ENCODE results near the gene DRC3.

DRC3 gene

GRCh38 chr17:17970699-17971430 is 1.8 kb upstream of the DRC3 start:
- DNase-seq, result no peak

DNA sequence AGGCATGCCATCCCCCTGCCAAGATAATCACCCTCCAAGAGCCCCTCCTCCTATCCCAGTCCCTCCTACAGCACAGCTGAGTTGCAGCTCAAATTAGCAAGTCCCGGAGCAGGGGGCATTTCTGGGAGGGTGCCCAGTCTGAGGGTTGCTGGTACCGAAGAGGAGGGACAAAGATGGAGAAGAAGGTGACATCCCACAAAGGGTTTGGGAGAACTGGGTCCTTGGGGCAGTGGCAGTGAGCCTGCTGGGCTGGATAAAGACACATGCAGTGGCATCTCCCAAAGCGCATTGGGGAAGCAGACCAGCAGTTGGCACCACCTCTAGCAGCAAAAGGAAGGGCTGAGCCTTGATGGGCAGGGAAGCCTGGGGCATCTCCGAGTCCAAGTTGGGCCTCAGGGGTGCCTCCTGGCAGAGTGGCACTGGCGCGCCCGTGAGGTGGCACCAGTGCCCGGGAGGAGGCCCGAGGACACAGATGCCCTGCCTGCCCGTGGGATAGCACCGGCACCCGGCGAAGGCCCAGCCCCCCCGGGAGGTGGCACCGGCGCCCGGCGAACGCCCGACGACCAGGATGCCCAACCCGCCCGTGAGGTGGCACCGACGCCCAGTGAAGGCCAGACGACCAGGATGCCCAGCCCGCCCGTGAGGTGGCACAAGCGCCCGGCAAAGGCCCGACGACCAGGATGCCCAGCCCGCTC is 1.1 kb upstream of the DRC3 start:
- no peak for DNase-seq

DNA sequence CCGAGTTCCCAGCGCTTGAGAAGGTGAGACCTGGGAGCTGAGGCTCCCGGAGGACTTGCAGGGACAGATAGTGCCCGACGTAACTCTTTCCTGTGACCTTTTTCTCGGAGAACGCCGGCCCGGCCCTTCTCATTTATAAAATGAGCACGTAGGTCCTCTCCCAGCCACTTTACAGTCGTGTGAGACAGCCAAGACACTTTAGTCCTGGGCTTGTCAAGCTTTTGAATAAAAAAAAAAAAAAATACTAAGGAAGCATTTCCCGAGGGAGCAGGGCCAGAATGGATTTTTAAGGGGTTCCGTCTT is 241 bp downstream of the DRC3 start:
- DNase-seq, result no peak

GRCh38 chr17:17975436-17975835 is 2.8 kb downstream of the DRC3 start:
- DNase-seq, result no peak

GRCh38 chr17:17976931-17977570 is 4.4 kb downstream of the DRC3 start:
- no peak for DNase-seq

DNA sequence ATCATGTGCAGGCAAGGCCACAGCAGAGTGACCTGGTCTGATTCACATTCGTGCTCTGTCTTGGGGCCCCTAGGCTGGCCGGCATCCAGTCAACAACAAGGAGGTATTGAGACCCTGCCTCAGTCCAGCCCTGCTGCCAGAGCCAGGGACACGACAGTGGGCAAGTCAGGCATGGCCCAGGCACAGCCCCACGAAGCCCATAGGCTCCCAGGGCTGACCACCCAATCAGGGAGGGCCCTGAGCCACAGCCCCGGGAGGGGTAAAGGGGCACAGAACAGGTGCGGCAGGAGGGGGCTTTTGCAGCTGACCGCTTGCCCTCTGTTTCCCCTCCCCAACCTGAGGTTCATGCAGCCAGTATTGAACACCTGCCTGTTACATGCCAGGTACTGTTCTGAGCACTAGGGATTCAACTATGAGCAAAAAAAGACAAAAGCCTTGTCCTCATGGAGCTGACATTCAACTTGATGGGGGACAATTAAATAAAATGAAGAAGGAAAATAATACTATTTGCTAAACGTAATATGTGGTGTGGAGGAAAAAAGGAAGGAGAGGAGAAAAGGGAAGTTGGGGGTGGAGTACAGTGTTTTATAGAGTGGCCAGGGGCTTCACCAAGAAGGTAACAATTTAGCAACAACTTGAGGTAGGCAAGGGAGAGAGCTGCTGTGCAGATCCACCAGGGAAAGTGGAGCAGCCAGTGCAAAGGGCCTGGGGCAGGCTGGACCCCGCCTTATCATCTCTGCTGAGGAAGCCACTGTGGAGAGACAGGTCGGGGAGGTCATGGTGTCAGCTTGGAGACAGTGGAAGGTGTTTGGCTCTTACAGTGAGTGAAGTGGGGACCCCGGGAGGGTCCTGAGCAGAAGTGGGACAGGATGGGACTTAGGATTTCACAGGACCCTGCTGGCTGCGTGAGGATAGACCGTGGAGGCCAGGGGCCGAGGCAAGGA is 6.1 kb downstream of the DRC3 start:
- DNase-seq, result no peak

DNA sequence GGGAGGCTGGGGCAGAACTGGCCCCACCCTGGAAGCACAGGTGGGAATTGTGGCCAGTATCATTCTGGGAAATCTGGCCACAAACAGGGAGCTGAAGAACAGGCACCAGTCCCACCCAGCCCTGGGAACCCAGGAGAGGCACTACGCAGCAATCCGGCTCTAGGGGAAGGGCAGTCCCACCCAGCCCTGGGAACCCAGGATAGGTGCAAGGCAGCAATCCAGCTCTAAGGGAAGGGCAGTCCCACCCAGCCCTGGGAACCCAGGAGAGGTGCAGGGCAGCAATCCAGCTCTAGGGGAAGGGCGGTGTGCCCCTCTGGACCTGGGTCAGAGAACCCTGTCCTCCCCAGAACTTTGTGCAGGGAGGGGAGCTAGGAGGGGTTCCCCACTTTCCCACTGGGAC is 7.1 kb downstream of the DRC3 start:
- DNase-seq, result no peak

DNA sequence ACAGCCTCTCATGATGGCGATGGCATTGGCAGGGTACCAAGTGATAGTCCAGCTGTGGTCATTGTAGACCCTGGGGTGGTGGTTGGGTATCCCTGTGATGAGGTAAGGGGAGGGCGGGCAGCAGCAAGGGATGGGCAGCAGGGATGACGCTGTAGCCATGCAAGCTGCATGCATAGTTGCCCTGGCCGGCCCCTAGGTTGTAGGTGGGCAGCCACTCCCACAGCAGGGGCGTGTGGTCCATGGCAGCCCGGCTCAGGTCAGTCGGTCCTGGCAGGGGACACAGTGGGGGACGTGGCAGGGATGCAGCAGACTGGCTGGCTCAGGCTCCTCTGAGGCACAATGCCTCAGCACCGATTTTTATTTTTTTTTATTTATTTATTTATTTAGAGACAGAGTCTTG is 8.7 kb downstream of the DRC3 start:
- DNase-seq, result no peak

GRCh38 chr17:17982801-17983200 is 10.1 kb downstream of the DRC3 start:
- no peak for DNase-seq

- no peak for DNase-seq
Observed at GRCh38 chr17:17983376-17983775, 10.7 kb downstream of the DRC3 start.

- no peak for DNase-seq
Observed at GRCh38 chr17:17983776-17984175, 11.1 kb downstream of the DRC3 start.

GRCh38 chr17:17985153-17985552 is 12.5 kb downstream of the DRC3 start:
- no peak for DNase-seq

DNA sequence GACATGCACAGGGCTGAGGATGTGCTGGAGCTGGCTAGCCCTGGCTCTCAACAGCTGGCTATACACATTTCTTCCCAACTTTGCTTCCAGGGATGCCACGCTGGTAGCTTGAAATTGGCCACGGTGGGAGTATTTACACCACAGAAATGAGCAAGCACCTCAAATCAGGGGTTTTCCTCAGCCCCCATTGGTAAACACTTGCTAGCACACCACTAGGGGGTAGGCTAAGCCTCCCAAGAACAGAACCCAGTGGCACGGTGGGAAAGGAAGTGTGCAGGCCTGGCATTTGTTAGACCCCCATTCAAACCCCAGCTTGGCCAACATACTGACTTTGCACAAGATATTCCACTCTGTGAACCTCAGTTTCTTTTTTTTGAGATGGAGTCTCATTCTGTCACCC is 12.9 kb downstream of the DRC3 start:
- DNase-seq, result no peak

DNA sequence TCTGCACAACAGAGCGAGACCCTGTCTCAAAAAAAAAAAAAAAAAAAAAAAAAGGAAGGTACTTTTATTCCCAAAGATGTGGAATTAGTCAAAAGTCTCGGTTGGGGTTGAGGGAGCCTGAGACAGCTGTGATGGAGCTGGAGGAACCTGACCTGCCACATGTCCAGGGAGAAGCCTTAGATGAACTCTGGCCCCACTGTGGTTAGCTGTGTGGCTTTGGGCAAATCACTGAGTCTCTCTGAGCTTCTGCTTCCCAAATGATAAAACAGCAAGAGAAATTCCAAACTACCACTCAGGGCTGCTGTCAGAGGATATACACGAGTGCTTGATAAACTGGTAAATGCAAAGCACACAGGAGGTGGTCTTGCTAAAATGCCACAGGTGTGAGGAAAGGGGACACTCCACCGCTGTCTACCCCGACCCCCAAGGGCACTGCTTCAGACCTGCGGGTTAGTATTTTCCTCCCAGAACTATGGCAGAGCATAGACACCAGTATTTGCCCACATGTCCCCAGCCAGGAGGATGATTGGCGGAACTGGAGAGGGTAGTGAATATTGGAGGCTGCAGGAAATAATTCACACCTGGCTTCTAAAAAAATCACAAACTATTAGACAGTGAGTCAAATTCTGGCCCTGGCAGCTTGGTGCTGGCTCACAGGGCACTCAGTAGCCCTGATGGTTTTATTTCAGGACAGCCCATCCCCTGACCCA is 14.7 kb downstream of the DRC3 start:
- DNase-seq, result no peak

- peak; percentile 4 for DNase-seq
Observed at GRCh38 chr17:17987901-17988300, 15.2 kb downstream of the DRC3 start.

GRCh38 chr17:17988427-17988945 is 15.8 kb downstream of the DRC3 start:
- DNase-seq, result no peak

GRCh38 chr17:17989081-17989480 is 16.4 kb downstream of the DRC3 start:
- DNase-seq, result no peak

- DNase-seq, result no peak
Observed at GRCh38 chr17:17989618-17990017, 17.0 kb downstream of the DRC3 start.

DNA sequence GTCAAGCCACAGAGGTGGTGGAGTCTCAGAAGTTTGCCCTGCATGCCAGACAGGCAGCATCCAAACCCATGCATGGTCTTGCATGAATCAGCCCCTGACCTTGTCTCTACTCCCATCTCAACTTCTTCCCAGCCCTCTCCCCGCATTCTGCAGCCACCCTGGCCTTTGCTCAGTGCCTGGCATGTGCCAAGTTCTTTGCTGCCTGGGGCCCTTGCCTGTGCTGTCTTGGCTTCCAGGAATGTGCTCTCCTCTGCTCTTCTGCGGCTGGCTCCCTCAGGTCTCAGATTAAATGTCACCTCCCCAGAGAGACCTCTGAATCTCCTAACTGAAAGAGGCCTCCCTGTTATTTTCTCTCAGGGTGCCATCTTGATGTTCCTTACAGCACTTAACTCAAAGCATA is 17.6 kb downstream of the DRC3 start:
- no peak for DNase-seq

GRCh38 chr17:17993366-17993765 is 20.7 kb downstream of the DRC3 start:
- DNase-seq, result no peak

- DNase-seq, result no peak
Observed at GRCh38 chr17:17993852-17994251, 21.2 kb downstream of the DRC3 start.
